Activated T-helper 17 cell treated with anti-CD3 and anti-CD28 coated beads, Interleukin-2, amount 50 U/mL, for 72 hours (primary cell): Measurements from ENCODE around the gene RBX1. TPM values are rescaled to one million over a fixed set of nuclear protein-coding genes. Genes with fewer than 3 reads are reported as not detected.

ENCODE experiments used
- ATAC-seq: fragments of 150-1000 bp; cut with Tn5 transposase; replicated peaks from 2 replicates; pipeline ENCODE4 v1.10.0; 2021; ENCODE audit warnings: mild to moderate bottlenecking, moderate library complexity
- H3K27ac Mint-ChIP-seq: one replicate; pipeline ENCODE4 v1.8.0; 2022; ENCODE audit warnings: mixed read lengths
- H3K27me3 Mint-ChIP-seq: one replicate; pipeline ENCODE4 v1.8.0; 2022; ENCODE audit warnings: mixed read lengths
- H3K36me3 Mint-ChIP-seq: one replicate; pipeline ENCODE4 v1.8.0; 2022; ENCODE audit warnings: low read depth, mild to moderate bottlenecking, mixed read lengths
- H3K4me1 Mint-ChIP-seq: one replicate; pipeline ENCODE4 v1.8.0; 2022; ENCODE audit warnings: mixed read lengths
- H3K4me3 Mint-ChIP-seq: one replicate; pipeline ENCODE4 v1.8.0; 2022; ENCODE audit warnings: mild to moderate bottlenecking, mixed read lengths
- H3K9me3 Mint-ChIP-seq: one replicate; pipeline ENCODE4 v1.8.0; 2022; ENCODE audit warnings: mixed read lengths
- total RNA-seq, 2 donors: library from RNA; stranded (reverse); gene quantifications; one replicate each; pipeline ENCODE4 v1.2.3, GENCODE V29; 2022

Gene RBX1
- total RNA-seq, 2 donors from 2014 or later, result 70.8 to 93.0 TPM

DNA sequence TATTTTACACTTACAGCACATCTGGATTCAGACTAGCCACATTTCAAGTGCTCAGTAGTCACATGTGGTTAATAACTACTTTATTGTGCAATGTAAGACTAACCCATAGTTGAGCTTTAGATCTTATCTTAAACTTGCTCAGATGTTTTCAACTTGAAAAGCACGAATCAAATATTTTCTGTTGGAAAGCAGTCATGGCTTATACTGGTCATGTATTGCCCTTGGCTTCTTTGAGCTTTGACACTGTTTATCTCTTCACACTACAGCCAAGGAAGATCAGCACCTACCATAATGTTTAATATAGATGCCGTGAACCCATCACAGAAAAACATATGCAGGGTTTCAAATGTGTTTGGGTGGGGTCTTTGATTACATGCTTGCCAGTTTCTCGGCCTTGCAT, 4.4 kb downstream of the RBX1 start:
- Mint-ChIP-seq H3K27me3 (no peaks in the 10 kb centered on the region), H3K36me3 (peaks cover 93% of the 10 kb centered on the region), H3K4me1 (peaks cover 14% of the 10 kb centered on the region), H3K27ac (no peak overlapping the region), H3K4me3 (no peak overlapping the region), H3K9me3 (no peaks in the 10 kb centered on the region)
- no peak for ATAC-seq

DNA sequence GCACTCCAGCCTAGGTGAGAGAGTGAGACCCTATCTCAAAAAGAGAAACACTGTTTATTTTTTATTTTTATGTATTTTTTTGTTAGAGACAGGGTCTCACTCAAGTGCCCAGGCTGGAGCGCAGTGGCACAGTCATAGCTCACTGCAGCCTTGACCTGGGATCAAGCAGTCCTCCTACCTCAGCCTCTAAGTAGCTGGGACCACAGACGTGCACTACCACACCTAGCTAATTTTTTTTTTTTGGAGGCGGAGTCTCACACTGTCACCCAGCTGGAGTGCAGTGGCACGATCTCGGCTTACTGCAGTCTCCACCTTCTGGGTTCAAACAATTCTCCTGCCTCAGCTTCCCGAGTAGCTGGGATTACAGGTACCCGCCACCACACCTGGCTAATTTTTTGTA, 6.4 kb downstream of the RBX1 start:
- peaks cover 94% of the 10 kb centered on the region for H3K36me3 Mint-ChIP-seq
- H3K27ac Mint-ChIP-seq, result peak overlapping the region; percentile 47
- peak; percentile 42 for ATAC-seq
- H3K4me3 Mint-ChIP-seq, result no peak overlapping the region
- no peaks in the 10 kb centered on the region for H3K27me3 Mint-ChIP-seq
- H3K4me1 Mint-ChIP-seq, result peaks cover 8% of the 10 kb centered on the region
- no peaks in the 10 kb centered on the region for H3K9me3 Mint-ChIP-seq

DNA sequence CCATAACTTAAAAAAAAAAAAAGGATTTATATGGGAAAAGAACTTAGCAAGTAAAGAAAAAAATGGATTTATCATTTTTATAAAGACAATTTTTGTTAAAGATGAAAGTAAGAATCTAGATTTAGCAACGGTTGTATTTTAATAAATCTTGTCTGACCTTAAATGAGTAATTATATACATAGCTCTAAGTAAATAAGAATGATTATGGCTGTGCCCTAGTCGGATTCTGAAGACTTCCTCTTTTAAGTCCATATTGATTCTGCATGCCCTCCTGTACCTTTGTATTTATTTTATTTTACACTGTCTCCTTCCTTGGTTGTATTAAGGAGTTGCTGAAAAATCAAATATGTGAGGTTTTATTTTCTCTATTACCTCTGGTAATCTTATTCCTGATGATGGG, 7.1 kb downstream of the RBX1 start:
- peaks cover 6% of the 10 kb centered on the region for H3K4me1 Mint-ChIP-seq
- peak overlapping the region; percentile 47 for H3K27ac Mint-ChIP-seq

DNA sequence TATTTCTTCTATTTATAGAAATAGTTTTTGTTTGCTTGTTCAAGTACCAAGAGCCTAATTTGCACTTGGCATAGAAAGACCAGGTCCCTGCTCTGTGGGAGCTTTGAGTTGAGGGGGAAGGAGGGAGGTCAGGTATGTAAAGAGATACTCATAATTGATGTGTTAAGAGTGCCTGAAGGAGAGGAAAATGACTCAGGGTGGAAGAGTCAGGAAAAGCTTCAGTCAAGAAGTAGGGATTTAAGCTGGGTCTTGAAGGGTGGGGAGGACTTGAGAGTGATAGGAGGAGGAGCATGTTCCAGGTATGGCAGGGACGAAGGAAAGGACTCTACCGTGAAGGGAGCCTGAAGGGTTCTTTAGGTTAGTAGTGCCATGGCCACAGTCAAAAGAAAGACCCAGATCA, 9.0 kb downstream of the RBX1 start:
- Mint-ChIP-seq H3K4me1 (no peaks in the 10 kb centered on the region), H3K9me3 (no peaks in the 10 kb centered on the region), H3K4me3 (no peak overlapping the region), H3K36me3 (peaks cover 94% of the 10 kb centered on the region), H3K27me3 (no peaks in the 10 kb centered on the region), H3K27ac (peak overlapping the region; percentile 78)
- no peak for ATAC-seq

More for the DNA sequence above, 7.1 kb downstream of the RBX1 start:
- no peak for ATAC-seq
- Mint-ChIP-seq H3K27me3 (no peaks in the 10 kb centered on the region), H3K36me3 (peaks cover 94% of the 10 kb centered on the region), H3K4me3 (no peak overlapping the region), H3K9me3 (no peaks in the 10 kb centered on the region)

DNA sequence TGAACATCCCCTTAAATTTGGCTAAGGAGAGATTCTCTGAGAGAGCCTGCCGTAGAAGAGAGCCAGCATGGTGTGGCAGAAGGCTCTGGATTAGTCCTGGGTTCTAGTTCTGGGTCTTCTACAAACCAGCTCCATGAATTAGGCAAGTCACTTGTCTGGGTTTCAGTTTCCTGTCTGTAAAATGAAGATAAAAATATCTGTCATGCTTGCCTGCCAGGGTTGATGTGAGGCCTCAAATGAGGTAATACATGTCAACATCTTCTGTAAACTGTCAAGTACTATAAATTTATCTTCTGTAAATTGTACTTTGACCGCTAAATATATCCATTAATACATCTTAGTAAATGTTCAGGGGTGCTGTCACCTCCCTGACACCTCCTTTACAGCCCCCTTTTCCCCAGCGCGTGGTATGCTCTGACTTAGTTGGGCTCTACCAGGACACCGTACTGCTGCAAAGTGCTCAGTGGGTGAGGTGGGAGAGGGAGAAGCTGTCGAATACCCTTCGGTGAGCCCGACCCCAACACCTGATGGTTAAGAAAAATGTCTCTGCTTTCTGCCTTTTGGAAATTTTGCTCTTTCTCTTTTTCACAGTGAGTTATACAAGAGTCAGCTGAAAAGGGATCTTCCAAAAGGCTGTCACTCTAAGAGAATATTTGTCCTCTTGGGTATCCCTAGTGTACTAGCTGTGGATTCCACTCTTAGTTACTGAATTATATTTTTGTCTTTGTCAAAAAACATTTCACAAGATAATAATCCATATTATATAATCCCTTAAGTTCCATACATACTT, 15.0 kb downstream of the RBX1 start:
- Mint-ChIP-seq H3K27ac (no peak overlapping the region), H3K36me3 (peaks cover 98% of the 10 kb centered on the region), H3K27me3 (no peaks in the 10 kb centered on the region), H3K9me3 (no peaks in the 10 kb centered on the region), H3K4me3 (no peak overlapping the region), H3K4me1 (peaks cover 3% of the 10 kb centered on the region)
- ATAC-seq, result no peak

DNA sequence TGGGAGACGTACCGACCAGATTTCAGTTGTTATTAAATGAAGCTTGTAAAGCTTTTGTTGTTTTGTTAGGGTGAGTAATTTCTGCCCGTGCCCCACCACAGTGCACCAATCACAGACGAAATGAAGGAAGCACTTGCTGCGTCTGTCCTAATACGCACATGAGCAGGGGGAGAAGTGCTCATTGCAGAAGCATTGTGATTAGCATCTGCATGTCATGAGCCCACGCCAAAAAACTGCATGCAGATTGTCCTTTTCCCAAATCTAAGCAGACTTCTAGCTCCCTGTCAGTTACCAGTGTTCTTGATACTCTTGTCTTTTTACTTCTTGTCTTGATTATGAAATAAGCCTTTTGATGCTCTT, 15.5 kb downstream of the RBX1 start:
- Mint-ChIP-seq H3K4me3 (no peak overlapping the region), H3K27me3 (no peaks in the 10 kb centered on the region), H3K27ac (no peak overlapping the region), H3K4me1 (peaks cover 3% of the 10 kb centered on the region), H3K9me3 (no peaks in the 10 kb centered on the region), H3K36me3 (peaks cover 98% of the 10 kb centered on the region)
- ATAC-seq, result no peak

GRCh38 chr22:40967111-40967760, 16.1 kb downstream of the RBX1 start:
- Mint-ChIP-seq H3K27ac (no peak overlapping the region), H3K4me3 (no peak overlapping the region), H3K36me3 (peaks cover 98% of the 10 kb centered on the region), H3K27me3 (no peaks in the 10 kb centered on the region), H3K4me1 (peaks cover 3% of the 10 kb centered on the region), H3K9me3 (no peaks in the 10 kb centered on the region)
- no peak for ATAC-seq

GRCh38 chr22:40972587-40972986, 21.4 kb downstream of the RBX1 start:
- peaks cover 61% of the 10 kb centered on the region for H3K36me3 Mint-ChIP-seq
- no peaks in the 10 kb centered on the region for H3K9me3 Mint-ChIP-seq
- no peak overlapping the region for H3K4me3 Mint-ChIP-seq
- ATAC-seq, result no peak
- peaks cover 3% of the 10 kb centered on the region for H3K4me1 Mint-ChIP-seq
- no peak overlapping the region for H3K27ac Mint-ChIP-seq
- H3K27me3 Mint-ChIP-seq, result no peaks in the 10 kb centered on the region

- Mint-ChIP-seq H3K4me1 (peaks cover 3% of the 10 kb centered on the region), H3K36me3 (peaks cover 55% of the 10 kb centered on the region), H3K4me3 (no peak overlapping the region), H3K9me3 (no peaks in the 10 kb centered on the region), H3K27me3 (no peaks in the 10 kb centered on the region), H3K27ac (no peak overlapping the region)
- ATAC-seq, result no peak
Measured at GRCh38 chr22:40973144-40973543, 22.0 kb downstream of the RBX1 start.

GRCh38 chr22:40975366-40975765, 24.2 kb downstream of the RBX1 start:
- Mint-ChIP-seq H3K36me3 (peaks cover 33% of the 10 kb centered on the region), H3K27me3 (no peaks in the 10 kb centered on the region), H3K27ac (no peak overlapping the region), H3K9me3 (no peaks in the 10 kb centered on the region), H3K4me1 (peaks cover 2% of the 10 kb centered on the region), H3K4me3 (no peak overlapping the region)
- ATAC-seq, result no peak

GRCh38 chr22:40976866-40977700, 25.9 kb downstream of the RBX1 start:
- Mint-ChIP-seq H3K27ac (peak overlapping the region; percentile 66), H3K9me3 (no peaks in the 10 kb centered on the region)
- peak; percentile 84 for ATAC-seq

DNA sequence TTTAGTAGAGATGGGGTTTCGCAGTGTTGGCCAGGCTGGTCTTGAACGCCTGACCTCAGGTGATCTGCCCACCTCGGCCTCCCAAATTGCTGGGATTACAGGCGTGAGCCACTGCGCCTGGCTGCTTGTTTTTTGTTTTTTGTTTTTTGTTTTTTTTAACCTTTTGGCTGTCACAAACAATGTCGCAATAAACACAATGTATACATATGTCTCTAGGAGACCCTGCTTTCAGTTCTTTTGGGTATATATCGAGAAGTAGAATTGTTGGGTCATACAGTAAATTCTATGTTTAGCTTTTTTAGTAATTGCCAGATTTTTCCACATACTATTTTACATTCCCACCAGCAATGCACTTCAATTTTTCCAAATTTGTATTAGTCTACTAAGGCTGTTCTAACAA, 28.0 kb downstream of the RBX1 start:
- ATAC-seq, result no peak
- H3K27me3 Mint-ChIP-seq, result no peaks in the 10 kb centered on the region
- no peak overlapping the region for H3K4me3 Mint-ChIP-seq
- no peaks in the 10 kb centered on the region for H3K4me1 Mint-ChIP-seq
- H3K27ac Mint-ChIP-seq, result no peak overlapping the region
- H3K36me3 Mint-ChIP-seq, result no peaks in the 10 kb centered on the region
- H3K9me3 Mint-ChIP-seq, result no peaks in the 10 kb centered on the region

More at GRCh38 chr22:40976866-40977700, 25.9 kb downstream of the RBX1 start:
- H3K36me3 Mint-ChIP-seq, result peaks cover 16% of the 10 kb centered on the region
- no peak overlapping the region for H3K4me3 Mint-ChIP-seq
- H3K4me1 Mint-ChIP-seq, result no peaks in the 10 kb centered on the region
- H3K27me3 Mint-ChIP-seq, result no peaks in the 10 kb centered on the region

DNA sequence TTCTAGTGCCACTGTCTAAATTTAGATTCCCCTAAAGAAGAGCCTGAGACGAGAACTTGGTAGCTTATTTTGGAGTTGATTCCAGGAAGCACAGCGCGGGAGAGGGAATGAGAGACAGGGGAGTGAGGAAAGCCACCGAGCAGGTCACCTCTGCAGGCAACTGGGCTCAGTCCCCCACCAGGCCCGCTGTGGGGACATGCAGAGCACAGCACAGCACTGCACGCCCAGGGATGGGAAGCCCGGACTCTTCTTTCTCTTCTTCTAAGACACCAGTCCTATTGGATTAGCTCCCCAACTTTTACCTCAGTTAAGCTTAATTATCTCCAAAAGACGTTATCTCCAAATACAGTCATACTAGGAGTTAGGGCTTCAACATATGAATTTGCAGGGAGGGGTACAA, 28.7 kb downstream of the RBX1 start:
- no peaks in the 10 kb centered on the region for H3K36me3 Mint-ChIP-seq
- no peaks in the 10 kb centered on the region for H3K9me3 Mint-ChIP-seq
- H3K27ac Mint-ChIP-seq, result no peak overlapping the region
- no peaks in the 10 kb centered on the region for H3K27me3 Mint-ChIP-seq
- H3K4me3 Mint-ChIP-seq, result no peak overlapping the region
- H3K4me1 Mint-ChIP-seq, result no peaks in the 10 kb centered on the region
- ATAC-seq, result no peak

- Mint-ChIP-seq H3K9me3 (no peaks in the 10 kb centered on the region), H3K27ac (no peak overlapping the region), H3K4me3 (no peak overlapping the region), H3K36me3 (no peaks in the 10 kb centered on the region), H3K27me3 (no peaks in the 10 kb centered on the region), H3K4me1 (no peaks in the 10 kb centered on the region)
- no peak for ATAC-seq
Measured at GRCh38 chr22:40982482-40983385, 31.6 kb downstream of the RBX1 start.
